Suprapubic skin (tissue), 4 donors: ENCODE data around the gene HDAC7. TPM values are rescaled to one million over a fixed set of nuclear protein-coding genes. Genes with fewer than 3 reads are reported as not detected.

ENCODE experiments used
- DNase-seq, 2 donors: peaks; one replicate each; pipeline ENCODE4 v3.0.0-alpha.2; 2019; ENCODE audit warnings: low spot score in 2 of 2
- H3K27ac ChIP-seq: fragments of 200-600 bp; sonication (generic); one replicate; pipeline ENCODE4 v1.5.1; 2019
- H3K27me3 ChIP-seq: fragments of 200-600 bp; sonication (generic); one replicate; pipeline ENCODE4 v1.5.1; 2019
- H3K36me3 ChIP-seq: fragments of 200-600 bp; sonication (generic); one replicate; pipeline ENCODE4 v1.5.1; 2019
- H3K4me1 ChIP-seq: fragments of 200-600 bp; sonication (generic); one replicate; pipeline ENCODE4 v1.5.1; 2019
- H3K4me3 ChIP-seq: fragments of 200-600 bp; sonication (generic); one replicate; pipeline ENCODE4 v1.5.1; 2019; ENCODE audit warnings: mild to moderate bottlenecking
- H3K9me3 ChIP-seq: fragments of 200-600 bp; sonication (generic); one replicate; pipeline ENCODE4 v1.5.1; 2019
- CTCF ChIP-seq, 2 donors: fragments of 200-600 bp in 1 of 2; fragments of 450-650 bp in 1 of 2; sonication (generic) in 1 of 2; IDR thresholded peaks; one replicate each; pipeline ENCODE4 v1.5.1; 2016 to 2019; ENCODE audit warnings: antibody characterized with exemption in 2 of 2, mild to moderate bottlenecking in 1 of 2, moderate library complexity in 1 of 2
- EP300 ChIP-seq: sonication (generic); formaldehyde crosslinking; IDR thresholded peaks from one replicate; pipeline ENCODE4 v1.6.1; 2017; ENCODE audit warnings: antibody characterized with exemption
- POLR2A ChIP-seq, 2 donors: fragments of 450-650 bp; IDR thresholded peaks; one replicate each; pipeline ENCODE4 v1.6.1; 2017; ENCODE audit warnings: antibody characterized with exemption in 2 of 2, mild to moderate bottlenecking in 2 of 2, moderate library complexity in 2 of 2
- POLR2AphosphoS5 ChIP-seq, 3 donors: sonication (generic); formaldehyde crosslinking; IDR thresholded peaks; one replicate each; pipeline ENCODE4 v1.6.1; 2017; ENCODE audit warnings: antibody characterized with exemption in 3 of 3
- WGBS: methylation state at CpG from one replicate; pipeline ENCODE4 v1.1.5; 2018; 5-methylcytosine and 5-hydroxymethylcytosine counted together
- total RNA-seq, 4 donors: library from RNA; depleted of rRNA; stranded (reverse); fragments of >200 nt; gene quantifications; one replicate each; pipeline ENCODE4 v1.1.0, GENCODE V29; 2016

The HDAC7 gene
- total RNA-seq, 4 donors from 2014 or later, result 47.9 to 152 (median 76.2) TPM

- H3K27me3 ChIP-seq, result no peaks in the 10 kb centered on the region
- H3K27ac ChIP-seq, result no peak overlapping the region
- H3K9me3 ChIP-seq, result no peaks in the 10 kb centered on the region
- peaks cover 62% of the 10 kb centered on the region for H3K4me1 ChIP-seq
- TF ChIP-seq CTCF (IDR thresholded peaks at IDR 0.05) (no peak), POLR2A (IDR thresholded peaks at IDR 0.05) (no peak)
- H3K4me3 ChIP-seq, result no peak overlapping the region
- peaks cover 16% of the 10 kb centered on the region for H3K36me3 ChIP-seq
- no peak for DNase-seq
- WGBS, result 90% methylated on average over 7 of the region's 7 CpGs
Observed at GRCh38 chr12:47860279-47860841, 40.7 kb upstream of the HDAC7 start.

- Histone ChIP-seq H3K27ac (peak overlapping the region; percentile 70), H3K4me1 (peaks cover 52% of the 10 kb centered on the region), H3K36me3 (peaks cover 20% of the 10 kb centered on the region), H3K9me3 (no peaks in the 10 kb centered on the region), H3K4me3 (no peak overlapping the region), H3K27me3 (no peaks in the 10 kb centered on the region)
- 70% methylated on average over 7 of the region's 8 CpGs for WGBS
- TF ChIP-seq POLR2AphosphoS5 (IDR thresholded peaks at IDR 0.05) (no peak), CTCF (IDR thresholded peaks at IDR 0.05) (no peak), POLR2A (IDR thresholded peaks at IDR 0.05) (no peak)
- DNase-seq, result no peak
Observed at GRCh38 chr12:47858511-47859266, 39.0 kb upstream of the HDAC7 start.

GRCh38 chr12:47856721-47857575 lies 37.2 kb upstream of the HDAC7 start:
- H3K4me3 ChIP-seq, result no peak overlapping the region
- WGBS, result 90% methylated on average over 17 of the region's 17 CpGs
- TF ChIP-seq CTCF (IDR thresholded peaks at IDR 0.05) (no peak), POLR2A (IDR thresholded peaks at IDR 0.05) (no peak), EP300 (no peak), POLR2AphosphoS5 (IDR thresholded peaks at IDR 0.05) (no peak)
- no peaks in the 10 kb centered on the region for H3K27me3 ChIP-seq
- peaks cover 47% of the 10 kb centered on the region for H3K4me1 ChIP-seq
- no peaks in the 10 kb centered on the region for H3K9me3 ChIP-seq
- H3K36me3 ChIP-seq, result peaks cover 22% of the 10 kb centered on the region
- no peak for DNase-seq
- no peak overlapping the region for H3K27ac ChIP-seq

GRCh38 chr12:47856094-47856493 lies 36.4 kb upstream of the HDAC7 start:
- no peak for DNase-seq
- Histone ChIP-seq H3K27me3 (no peaks in the 10 kb centered on the region), H3K4me1 (peaks cover 45% of the 10 kb centered on the region), H3K4me3 (no peak overlapping the region), H3K36me3 (peaks cover 23% of the 10 kb centered on the region), H3K27ac (no peak overlapping the region), H3K9me3 (no peaks in the 10 kb centered on the region)
- WGBS, result 95% methylated on average over 1 of the region's 1 CpG
- TF ChIP-seq POLR2AphosphoS5 (IDR thresholded peaks at IDR 0.05) (no peak), CTCF (IDR thresholded peaks at IDR 0.05) (no peak), POLR2A (IDR thresholded peaks at IDR 0.05) (no peak), EP300 (no peak)

- Histone ChIP-seq H3K27me3 (no peaks in the 10 kb centered on the region), H3K36me3 (peaks cover 23% of the 10 kb centered on the region), H3K9me3 (no peaks in the 10 kb centered on the region), H3K4me1 (peaks cover 45% of the 10 kb centered on the region), H3K27ac (no peak overlapping the region), H3K4me3 (no peak overlapping the region)
- 83% methylated on average over 2 of the region's 2 CpGs for WGBS
- peak in 1 of 2 donors; percentile 26 for DNase-seq
- TF ChIP-seq EP300, result no peak
- TF ChIP-seq POLR2AphosphoS5 (IDR thresholded peaks at IDR 0.05), result no peak
- TF ChIP-seq CTCF (IDR thresholded peaks at IDR 0.05), result no peak
- TF ChIP-seq POLR2A (IDR thresholded peaks at IDR 0.05), result no peak
Observed at GRCh38 chr12:47855502-47855901, 35.8 kb upstream of the HDAC7 start.
